Testis (tissue), 2 donors: ENCODE results near the gene PRDM11.

Experiments
- POLR2A ChIP-seq: fragments of 450-650 bp; IDR thresholded peaks from one replicate; pipeline ENCODE4 v1.6.1; 2017; ENCODE audit warnings: antibody characterized with exemption, mild to moderate bottlenecking, moderate library complexity
- TF ChIP-seq, protein P1 (sequence below), 3 experiments: fragments of 450-650 bp in 2 of 3; fragments of 200-600 bp in 1 of 3; sonication (generic) in 1 of 3; IDR thresholded peaks; one replicate each; pipeline ENCODE4 v1.5.1; 2016 to 2019; ENCODE audit warnings: antibody characterized with exemption in 3 of 3, mild to moderate bottlenecking in 2 of 3, moderate library complexity in 1 of 3

DNA sequence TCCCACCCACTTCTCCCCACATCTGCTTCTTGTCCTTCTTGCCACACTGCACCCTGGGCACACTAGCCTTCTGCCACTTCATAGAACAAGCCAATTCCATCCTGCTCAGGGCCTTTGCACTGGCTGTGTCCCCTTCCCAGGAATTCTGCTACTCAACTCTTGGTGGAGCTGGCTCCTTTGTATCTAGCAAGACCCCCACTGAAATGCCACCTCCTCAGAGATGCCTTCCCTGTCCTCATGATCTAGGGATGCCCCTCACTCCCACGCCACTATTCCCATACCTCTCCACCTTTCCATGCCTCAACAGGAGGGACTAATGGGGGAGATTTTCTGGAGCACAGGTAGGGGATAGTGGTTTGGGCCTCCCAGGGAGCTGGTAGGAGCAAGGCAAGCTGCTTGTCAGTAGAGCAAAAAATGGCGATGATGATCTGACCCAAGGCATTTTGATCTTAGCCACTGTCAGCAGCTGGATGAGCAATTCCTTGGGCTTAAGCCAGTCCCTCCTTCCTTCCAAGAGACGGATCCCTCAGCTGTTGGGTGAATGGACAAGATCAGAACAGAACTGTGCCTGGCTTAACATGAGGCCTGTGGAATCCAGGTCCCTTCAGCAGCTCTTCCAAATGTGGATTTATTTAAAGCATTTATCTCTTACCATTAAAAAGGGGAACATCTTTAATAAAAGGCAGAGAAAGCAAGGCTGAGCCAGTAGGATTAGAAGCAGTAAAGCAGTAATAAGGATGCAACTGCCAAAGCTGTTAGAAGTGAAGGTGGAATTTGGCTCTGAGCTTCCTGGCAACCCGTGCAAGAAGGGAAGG is 4.0 kb upstream of the PRDM11 start:
- TF ChIP-seq, protein P1, sequence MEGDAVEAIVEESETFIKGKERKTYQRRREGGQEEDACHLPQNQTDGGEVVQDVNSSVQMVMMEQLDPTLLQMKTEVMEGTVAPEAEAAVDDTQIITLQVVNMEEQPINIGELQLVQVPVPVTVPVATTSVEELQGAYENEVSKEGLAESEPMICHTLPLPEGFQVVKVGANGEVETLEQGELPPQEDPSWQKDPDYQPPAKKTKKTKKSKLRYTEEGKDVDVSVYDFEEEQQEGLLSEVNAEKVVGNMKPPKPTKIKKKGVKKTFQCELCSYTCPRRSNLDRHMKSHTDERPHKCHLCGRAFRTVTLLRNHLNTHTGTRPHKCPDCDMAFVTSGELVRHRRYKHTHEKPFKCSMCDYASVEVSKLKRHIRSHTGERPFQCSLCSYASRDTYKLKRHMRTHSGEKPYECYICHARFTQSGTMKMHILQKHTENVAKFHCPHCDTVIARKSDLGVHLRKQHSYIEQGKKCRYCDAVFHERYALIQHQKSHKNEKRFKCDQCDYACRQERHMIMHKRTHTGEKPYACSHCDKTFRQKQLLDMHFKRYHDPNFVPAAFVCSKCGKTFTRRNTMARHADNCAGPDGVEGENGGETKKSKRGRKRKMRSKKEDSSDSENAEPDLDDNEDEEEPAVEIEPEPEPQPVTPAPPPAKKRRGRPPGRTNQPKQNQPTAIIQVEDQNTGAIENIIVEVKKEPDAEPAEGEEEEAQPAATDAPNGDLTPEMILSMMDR (IDR thresholded peaks at IDR 0.05) = no peak
- TF ChIP-seq POLR2A = no peak
